GM12891 (cell line): ENCODE results near the gene MUC6.
"Not testable (repeated sequence)": the region's sequence is repeated elsewhere in the genome, so short reads cannot be mapped to it uniquely, and the experiment has no call there.

Experiments
- DNase-seq: peaks from one replicate; pipeline ENCODE4 v3.0.0; 2011; ENCODE audit warnings: low spot score; ENCODE audit not compliant: insufficient read length
- FAIRE-seq: peaks from 2 replicates; lab custom pipeline; 2011; peaks lifted over from hg19 to GRCh38; lab: Jason Lieb, UNC
- PAX5 ChIP-seq: IDR thresholded peaks from 2 replicates; pipeline ENCODE4 v1.6.1; 2011; ENCODE audit warnings: low read length, moderate library complexity, mild to moderate bottlenecking; ENCODE audit not compliant: insufficient read depth, severe bottlenecking
- POLR2A ChIP-seq: IDR thresholded peaks from 2 replicates; pipeline ENCODE4 v1.6.1; 2011; ENCODE audit warnings: low read depth, low read length, control low read depth
- POLR2AphosphoS5 ChIP-seq: IDR thresholded peaks from 2 replicates; pipeline ENCODE4 v1.6.1; 2011; ENCODE audit warnings: low read depth, low read length, control low read depth
- POU2F2 ChIP-seq: IDR thresholded peaks from 2 replicates; pipeline ENCODE4 v1.6.1; 2011; ENCODE audit warnings: low read depth, mild to moderate bottlenecking, control low read depth, low read length, moderate library complexity
- SPI1 ChIP-seq: IDR thresholded peaks from 2 replicates; pipeline ENCODE4 v1.6.1; 2011; ENCODE audit warnings: low read depth, low read length, control low read depth
- TAF1 ChIP-seq: IDR thresholded peaks from 2 replicates; pipeline ENCODE4 v1.6.1; 2011; ENCODE audit warnings: low read depth, low read length, control low read depth

MUC6 gene

GRCh38 chr11:1022411-1022810, 14.1 kb downstream of the MUC6 start:
- FAIRE-seq: no peak
- no peak for TF ChIP-seq POLR2A

GRCh38 chr11:1020211-1020905, 16.2 kb downstream of the MUC6 start:
- TF ChIP-seq POU2F2: no peak
- TF ChIP-seq SPI1: no peak
- no peak for TF ChIP-seq POLR2AphosphoS5
- TF ChIP-seq TAF1: no peak
- TF ChIP-seq PAX5: no peak
- no peak for TF ChIP-seq POLR2A
- FAIRE-seq: no peak
- DNase-seq: no peak

More at GRCh38 chr11:1022411-1022810, 14.1 kb downstream of the MUC6 start:
- DNase-seq: no peak

- TF ChIP-seq PAX5: no peak
- TF ChIP-seq SPI1: no peak
- TF ChIP-seq POLR2A: no peak
- TF ChIP-seq TAF1: no peak
- TF ChIP-seq POLR2AphosphoS5: no peak
- no peak for FAIRE-seq
- no peak for DNase-seq
Observed at GRCh38 chr11:1019321-1019910, 17.1 kb downstream of the MUC6 start.

- DNase-seq (no peak), FAIRE-seq (no peak)
- TF ChIP-seq SPI1: no peak
- no peak for TF ChIP-seq TAF1
- no peak for TF ChIP-seq PAX5
- no peak for TF ChIP-seq POU2F2
- TF ChIP-seq POLR2A: no peak
- no peak for TF ChIP-seq POLR2AphosphoS5
Observed at GRCh38 chr11:1018091-1018490, 18.4 kb downstream of the MUC6 start.

- TF ChIP-seq POU2F2: peak; percentile 23; the same call in 1 of the 2 replicates
- TF ChIP-seq POLR2AphosphoS5: 0 out of 2 replicates have a peak, but pooled peaks have one; percentile 26
- no peak for TF ChIP-seq PAX5
- FAIRE-seq: no peak
- no peak for DNase-seq
Observed at GRCh38 chr11:1017269-1018005, 19.1 kb downstream of the MUC6 start.

GRCh38 chr11:1016610-1017126, 19.9 kb downstream of the MUC6 start:
- peak; percentile 100 for FAIRE-seq
- DNase-seq: not testable (repeated sequence)

GRCh38 chr11:1015826-1016545, 20.5 kb downstream of the MUC6 start:
- no peak for DNase-seq
- TF ChIP-seq POLR2AphosphoS5 (no peak), POLR2A (no peak), PAX5 (no peak), TAF1 (no peak)
- FAIRE-seq: no peak

GRCh38 chr11:1015064-1015463, 21.5 kb downstream of the MUC6 start:
- no peak for DNase-seq
- FAIRE-seq: no peak
- TF ChIP-seq SPI1 (no peak), POLR2A (no peak), POLR2AphosphoS5 (no peak), PAX5 (no peak), TAF1 (no peak), POU2F2 (no peak)

GRCh38 chr11:1014276-1014675, 22.2 kb downstream of the MUC6 start:
- FAIRE-seq (no peak), DNase-seq (no peak)
- TF ChIP-seq POU2F2 (no peak), POLR2A (no peak), PAX5 (no peak), POLR2AphosphoS5 (no peak), SPI1 (no peak), TAF1 (no peak)
